GM12878 (cell line): ENCODE results near the gene HYOU1. TPM values are rescaled to one million over a fixed set of nuclear protein-coding genes. Genes with fewer than 3 reads are reported as not detected.

ENCODE experiments used
- GABPA ChIP-seq: IDR thresholded peaks from 2 replicates; pipeline ENCODE4 v1.6.1; 2014; ENCODE audit warnings: antibody characterized with exemption, low read depth, mild to moderate bottlenecking, inconsistent platforms
- HCFC1 ChIP-seq: fragments of 150-350 bp; IDR thresholded peaks from 2 replicates; pipeline ENCODE4 v1.6.1; 2014; ENCODE audit warnings: low read length
- IKZF2 ChIP-seq, 2 experiments: fragments of 450-650 bp; IDR thresholded peaks; 2 replicates each; pipeline ENCODE4 v1.6.1; 2017; ENCODE audit warnings: mild to moderate bottlenecking in 2 of 2, moderate library complexity in 2 of 2
- JUND ChIP-seq: IDR thresholded peaks from 2 replicates; pipeline ENCODE4 v1.6.1; 2012; ENCODE audit warnings: low read depth, mild to moderate bottlenecking, low read length, improper control_type of control experiment, moderate library complexity
- KAT2A ChIP-seq: conservative IDR thresholded peaks from 2 replicates; pipeline ENCODE4 v1.6.1; 2011; ENCODE audit warnings: low read depth, low read length; ENCODE audit not compliant: control insufficient read depth
- MTA3 ChIP-seq: IDR thresholded peaks from 2 replicates; pipeline ENCODE4 v1.6.1; 2012; ENCODE audit warnings: low read length, inconsistent platforms, borderline replicate concordance
- NFIC ChIP-seq: IDR thresholded peaks from 2 replicates; pipeline ENCODE4 v1.6.1; 2012; ENCODE audit warnings: low read depth, mild to moderate bottlenecking, inconsistent platforms, low read length, moderate library complexity
- PAX8 ChIP-seq: fragments of 450-650 bp; IDR thresholded peaks from 2 replicates; pipeline ENCODE4 v1.6.1; 2017; ENCODE audit warnings: mild to moderate bottlenecking, moderate library complexity
- POLR2AphosphoS5 ChIP-seq: IDR thresholded peaks from 2 replicates; pipeline ENCODE4 v1.6.1; 2011; ENCODE audit warnings: mild to moderate bottlenecking, low read length, inconsistent platforms
- RB1 ChIP-seq: fragments of 450-650 bp; formaldehyde crosslinking; IDR thresholded peaks from 2 replicates; pipeline ENCODE4 v1.6.1; 2017; ENCODE audit warnings: mild to moderate bottlenecking, borderline replicate concordance
- REST ChIP-seq: IDR thresholded peaks from 2 replicates; pipeline ENCODE4 v1.6.1; 2012; ENCODE audit warnings: mild to moderate bottlenecking, low read depth, low read length
- SIX5 ChIP-seq: IDR thresholded peaks from 2 replicates; pipeline ENCODE4 v1.6.1; 2011; ENCODE audit warnings: mild to moderate bottlenecking, low read depth, low read length, moderate library complexity; ENCODE audit not compliant: severe bottlenecking
- TCF3 ChIP-seq: IDR thresholded peaks from 2 replicates; pipeline ENCODE4 v1.6.1; 2012; ENCODE audit warnings: low read depth, mild to moderate bottlenecking, low read length, borderline replicate concordance; ENCODE audit not compliant: insufficient read depth
- YY1 ChIP-seq: IDR thresholded peaks from 2 replicates; pipeline ENCODE4 v1.6.1; 2011; ENCODE audit warnings: low read depth, mild to moderate bottlenecking, low read length
- polyA plus RNA-seq, 11 experiments: library from polyadenylated mRNA; depleted of rRNA in 4 of 11; unstranded in 6 of 11; stranded (reverse) in 5 of 11; fragments of >200 nt; fragmentation: Nextera tagmentation in 4 of 11; fragmentation: Illumina TruSeq in 1 of 11; extraction: Ambion mirVana in 4 of 11; extraction: Trizol in 1 of 11; gene quantifications; 1 replicate in 1 of 11; 2 replicates in 10 of 11; pipeline versions ENCODE4 v1.2.1 to v1.2.3, GENCODE V29; 2011 to 2016; ENCODE audit warnings: inconsistent platforms in 2 of 11, missing spikeins in 2 of 11, low read depth in 1 of 11
- total RNA-seq, 4 experiments: library from RNA; depleted of rRNA in 3 of 4; stranded (reverse); fragments of >200 nt in 3 of 4; fragmentation: Illumina TruSeq in 1 of 4; extraction: Trizol in 1 of 4; gene quantifications; 2 replicates each; pipeline versions ENCODE4 v1.2.1 to v1.2.3, GENCODE V29; 2013 to 2021
- TF ChIP-seq, protein P1 (sequence below): fragments of 450-650 bp; IDR thresholded peaks from 2 replicates; pipeline ENCODE4 v1.6.1; 2017; ENCODE audit warnings: antibody characterized with exemption, mild to moderate bottlenecking, moderate library complexity
- TF ChIP-seq, protein P2 (sequence below): IDR thresholded peaks from 2 replicates; pipeline ENCODE4 v1.6.1; 2012; ENCODE audit warnings: low read depth, low read length, improper control_type of control experiment
- TF ChIP-seq, protein P3 (sequence below): fragments of 450-650 bp; IDR thresholded peaks from 2 replicates; pipeline ENCODE4 v1.6.1; 2017; ENCODE audit warnings: borderline replicate concordance
- TF ChIP-seq, protein P4 (sequence below): IDR thresholded peaks from 2 replicates; pipeline ENCODE4 v1.6.1; 2012; ENCODE audit warnings: low read depth, low read length, improper control_type of control experiment
- TF ChIP-seq, protein P5 (sequence below): fragments of 450-650 bp; IDR thresholded peaks from 2 replicates; pipeline ENCODE4 v1.6.1; 2016; ENCODE audit warnings: mild to moderate bottlenecking

The HYOU1 gene
- total and polyA plus RNA-seq, 10 of the 15 experiments (the other 5 are each of a cell fraction or from before 2014, with no cell fraction given) = 15.4 to 157 (median 109) TPM

- TF ChIP-seq, protein P1, sequence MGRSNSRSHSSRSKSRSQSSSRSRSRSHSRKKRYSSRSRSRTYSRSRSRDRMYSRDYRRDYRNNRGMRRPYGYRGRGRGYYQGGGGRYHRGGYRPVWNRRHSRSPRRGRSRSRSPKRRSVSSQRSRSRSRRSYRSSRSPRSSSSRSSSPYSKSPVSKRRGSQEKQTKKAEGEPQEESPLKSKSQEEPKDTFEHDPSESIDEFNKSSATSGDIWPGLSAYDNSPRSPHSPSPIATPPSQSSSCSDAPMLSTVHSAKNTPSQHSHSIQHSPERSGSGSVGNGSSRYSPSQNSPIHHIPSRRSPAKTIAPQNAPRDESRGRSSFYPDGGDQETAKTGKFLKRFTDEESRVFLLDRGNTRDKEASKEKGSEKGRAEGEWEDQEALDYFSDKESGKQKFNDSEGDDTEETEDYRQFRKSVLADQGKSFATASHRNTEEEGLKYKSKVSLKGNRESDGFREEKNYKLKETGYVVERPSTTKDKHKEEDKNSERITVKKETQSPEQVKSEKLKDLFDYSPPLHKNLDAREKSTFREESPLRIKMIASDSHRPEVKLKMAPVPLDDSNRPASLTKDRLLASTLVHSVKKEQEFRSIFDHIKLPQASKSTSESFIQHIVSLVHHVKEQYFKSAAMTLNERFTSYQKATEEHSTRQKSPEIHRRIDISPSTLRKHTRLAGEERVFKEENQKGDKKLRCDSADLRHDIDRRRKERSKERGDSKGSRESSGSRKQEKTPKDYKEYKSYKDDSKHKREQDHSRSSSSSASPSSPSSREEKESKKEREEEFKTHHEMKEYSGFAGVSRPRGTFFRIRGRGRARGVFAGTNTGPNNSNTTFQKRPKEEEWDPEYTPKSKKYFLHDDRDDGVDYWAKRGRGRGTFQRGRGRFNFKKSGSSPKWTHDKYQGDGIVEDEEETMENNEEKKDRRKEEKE = no peak
- TF ChIP-seq, protein P2, sequence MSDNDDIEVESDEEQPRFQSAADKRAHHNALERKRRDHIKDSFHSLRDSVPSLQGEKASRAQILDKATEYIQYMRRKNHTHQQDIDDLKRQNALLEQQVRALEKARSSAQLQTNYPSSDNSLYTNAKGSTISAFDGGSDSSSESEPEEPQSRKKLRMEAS = peak; percentile 89
- TF ChIP-seq HCFC1 = peak; percentile 66
- TF ChIP-seq TCF3 = no peak
- TF ChIP-seq, protein P3, sequence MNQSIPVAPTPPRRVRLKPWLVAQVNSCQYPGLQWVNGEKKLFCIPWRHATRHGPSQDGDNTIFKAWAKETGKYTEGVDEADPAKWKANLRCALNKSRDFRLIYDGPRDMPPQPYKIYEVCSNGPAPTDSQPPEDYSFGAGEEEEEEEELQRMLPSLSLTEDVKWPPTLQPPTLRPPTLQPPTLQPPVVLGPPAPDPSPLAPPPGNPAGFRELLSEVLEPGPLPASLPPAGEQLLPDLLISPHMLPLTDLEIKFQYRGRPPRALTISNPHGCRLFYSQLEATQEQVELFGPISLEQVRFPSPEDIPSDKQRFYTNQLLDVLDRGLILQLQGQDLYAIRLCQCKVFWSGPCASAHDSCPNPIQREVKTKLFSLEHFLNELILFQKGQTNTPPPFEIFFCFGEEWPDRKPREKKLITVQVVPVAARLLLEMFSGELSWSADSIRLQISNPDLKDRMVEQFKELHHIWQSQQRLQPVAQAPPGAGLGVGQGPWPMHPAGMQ = no peak
- TF ChIP-seq, protein P4, sequence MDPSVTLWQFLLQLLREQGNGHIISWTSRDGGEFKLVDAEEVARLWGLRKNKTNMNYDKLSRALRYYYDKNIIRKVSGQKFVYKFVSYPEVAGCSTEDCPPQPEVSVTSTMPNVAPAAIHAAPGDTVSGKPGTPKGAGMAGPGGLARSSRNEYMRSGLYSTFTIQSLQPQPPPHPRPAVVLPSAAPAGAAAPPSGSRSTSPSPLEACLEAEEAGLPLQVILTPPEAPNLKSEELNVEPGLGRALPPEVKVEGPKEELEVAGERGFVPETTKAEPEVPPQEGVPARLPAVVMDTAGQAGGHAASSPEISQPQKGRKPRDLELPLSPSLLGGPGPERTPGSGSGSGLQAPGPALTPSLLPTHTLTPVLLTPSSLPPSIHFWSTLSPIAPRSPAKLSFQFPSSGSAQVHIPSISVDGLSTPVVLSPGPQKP = peak; percentile 77; the same call in 1 of the 2 replicates
- no peak for TF ChIP-seq REST
- TF ChIP-seq GABPA = peak; percentile 84
- no peak for TF ChIP-seq MTA3
- TF ChIP-seq POLR2AphosphoS5 = peak; percentile 89
- no peak for TF ChIP-seq RB1
- TF ChIP-seq IKZF2 (IDR thresholded peaks at IDR 0.05) = peak; percentile 32 to 45; a peak in 1 of 4 replicates
- TF ChIP-seq SIX5 = no peak
- TF ChIP-seq PAX8 = peak; percentile 54; the same call in 1 of the 2 replicates
- TF ChIP-seq, protein P5, sequence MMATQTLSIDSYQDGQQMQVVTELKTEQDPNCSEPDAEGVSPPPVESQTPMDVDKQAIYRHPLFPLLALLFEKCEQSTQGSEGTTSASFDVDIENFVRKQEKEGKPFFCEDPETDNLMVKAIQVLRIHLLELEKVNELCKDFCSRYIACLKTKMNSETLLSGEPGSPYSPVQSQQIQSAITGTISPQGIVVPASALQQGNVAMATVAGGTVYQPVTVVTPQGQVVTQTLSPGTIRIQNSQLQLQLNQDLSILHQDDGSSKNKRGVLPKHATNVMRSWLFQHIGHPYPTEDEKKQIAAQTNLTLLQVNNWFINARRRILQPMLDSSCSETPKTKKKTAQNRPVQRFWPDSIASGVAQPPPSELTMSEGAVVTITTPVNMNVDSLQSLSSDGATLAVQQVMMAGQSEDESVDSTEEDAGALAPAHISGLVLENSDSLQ = peak; percentile 77
- peak; percentile 99 for TF ChIP-seq YY1
- TF ChIP-seq NFIC = peak; percentile 71; the same call in 1 of the 2 replicates
- no peak for TF ChIP-seq JUND
- TF ChIP-seq KAT2A = no peak
Observed at GRCh38 chr11:119067371-119068222, 10.6 kb upstream of the HYOU1 start, which contains the start of gene VPS11 (continued).
